ENCODE results near the gene PADI4.

The PADI4 gene, protein sequence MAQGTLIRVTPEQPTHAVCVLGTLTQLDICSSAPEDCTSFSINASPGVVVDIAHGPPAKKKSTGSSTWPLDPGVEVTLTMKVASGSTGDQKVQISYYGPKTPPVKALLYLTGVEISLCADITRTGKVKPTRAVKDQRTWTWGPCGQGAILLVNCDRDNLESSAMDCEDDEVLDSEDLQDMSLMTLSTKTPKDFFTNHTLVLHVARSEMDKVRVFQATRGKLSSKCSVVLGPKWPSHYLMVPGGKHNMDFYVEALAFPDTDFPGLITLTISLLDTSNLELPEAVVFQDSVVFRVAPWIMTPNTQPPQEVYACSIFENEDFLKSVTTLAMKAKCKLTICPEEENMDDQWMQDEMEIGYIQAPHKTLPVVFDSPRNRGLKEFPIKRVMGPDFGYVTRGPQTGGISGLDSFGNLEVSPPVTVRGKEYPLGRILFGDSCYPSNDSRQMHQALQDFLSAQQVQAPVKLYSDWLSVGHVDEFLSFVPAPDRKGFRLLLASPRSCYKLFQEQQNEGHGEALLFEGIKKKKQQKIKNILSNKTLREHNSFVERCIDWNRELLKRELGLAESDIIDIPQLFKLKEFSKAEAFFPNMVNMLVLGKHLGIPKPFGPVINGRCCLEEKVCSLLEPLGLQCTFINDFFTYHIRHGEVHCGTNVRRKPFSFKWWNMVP

GRCh38 chr1:17307946-17308345 is at the start of gene PADI4:
Gene PADI4 (plus strand): TSS chr1:17308197. CDS start chr1:17308223, 26 bp downstream.
- DNase-seq (ENCODE audit: extremely low read depth, low read depth), result no peak
- TF ChIP-seq, protein P1, sequence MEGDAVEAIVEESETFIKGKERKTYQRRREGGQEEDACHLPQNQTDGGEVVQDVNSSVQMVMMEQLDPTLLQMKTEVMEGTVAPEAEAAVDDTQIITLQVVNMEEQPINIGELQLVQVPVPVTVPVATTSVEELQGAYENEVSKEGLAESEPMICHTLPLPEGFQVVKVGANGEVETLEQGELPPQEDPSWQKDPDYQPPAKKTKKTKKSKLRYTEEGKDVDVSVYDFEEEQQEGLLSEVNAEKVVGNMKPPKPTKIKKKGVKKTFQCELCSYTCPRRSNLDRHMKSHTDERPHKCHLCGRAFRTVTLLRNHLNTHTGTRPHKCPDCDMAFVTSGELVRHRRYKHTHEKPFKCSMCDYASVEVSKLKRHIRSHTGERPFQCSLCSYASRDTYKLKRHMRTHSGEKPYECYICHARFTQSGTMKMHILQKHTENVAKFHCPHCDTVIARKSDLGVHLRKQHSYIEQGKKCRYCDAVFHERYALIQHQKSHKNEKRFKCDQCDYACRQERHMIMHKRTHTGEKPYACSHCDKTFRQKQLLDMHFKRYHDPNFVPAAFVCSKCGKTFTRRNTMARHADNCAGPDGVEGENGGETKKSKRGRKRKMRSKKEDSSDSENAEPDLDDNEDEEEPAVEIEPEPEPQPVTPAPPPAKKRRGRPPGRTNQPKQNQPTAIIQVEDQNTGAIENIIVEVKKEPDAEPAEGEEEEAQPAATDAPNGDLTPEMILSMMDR (IDR thresholded peaks at IDR 0.05; ENCODE audit: low read depth, low read length), result no peak

DNA sequence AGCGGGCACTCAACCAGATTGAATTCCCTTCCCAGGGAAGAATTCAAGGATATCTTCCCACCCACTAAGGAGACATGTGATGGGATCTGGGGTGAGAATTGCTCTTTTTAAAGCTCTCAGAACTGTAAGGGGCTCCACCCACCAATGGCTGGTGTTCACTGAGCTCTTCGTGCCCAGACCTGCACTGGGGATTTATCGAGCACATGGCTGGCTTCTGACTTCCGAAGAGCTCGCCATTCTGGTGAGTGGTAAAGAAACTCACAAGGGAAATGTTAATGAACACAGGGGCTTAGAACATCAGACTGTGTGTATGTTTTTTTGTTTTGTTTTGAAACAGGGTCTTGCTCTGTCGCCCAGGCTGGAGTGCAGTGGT is 49.3 kb upstream of the PADI4 start:
- no peak for DNase-seq (ENCODE audit: extremely low read depth, low read depth)
- TF ChIP-seq, protein P1 (IDR thresholded peaks at IDR 0.05; ENCODE audit: low read depth, low read length), result no peak

DNA sequence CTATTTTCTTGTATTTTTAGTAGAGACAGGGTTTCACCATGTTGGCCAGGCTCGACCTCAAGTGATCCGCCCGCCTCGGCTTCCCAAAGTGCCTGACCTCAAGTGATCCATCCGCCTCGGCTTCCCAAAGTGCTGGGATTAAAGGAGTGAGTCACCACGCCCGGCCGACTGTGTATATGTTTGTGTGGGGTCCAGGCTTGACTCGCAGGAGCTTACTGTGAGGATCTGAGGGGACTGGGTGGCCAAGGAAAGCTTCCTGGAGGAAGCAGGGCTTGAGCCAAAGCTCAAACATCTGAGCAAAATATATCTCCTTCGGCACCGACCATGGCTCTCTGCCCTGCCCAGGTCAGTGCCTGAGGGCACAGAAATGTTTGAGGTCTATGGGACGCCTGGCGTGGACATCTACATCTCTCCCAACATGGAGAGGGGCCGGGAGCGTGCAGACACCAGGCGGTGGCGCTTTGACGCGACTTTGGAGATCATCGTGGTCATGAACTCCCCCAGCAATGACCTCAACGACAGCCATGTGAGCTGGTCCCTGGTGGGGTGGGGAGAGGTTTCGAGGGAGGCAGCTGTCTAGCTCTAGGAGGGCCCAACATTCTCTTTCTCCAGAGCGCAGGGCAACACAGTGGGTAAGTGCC is 48.6 kb upstream of the PADI4 start:
- TF ChIP-seq, protein P1 (IDR thresholded peaks at IDR 0.05; ENCODE audit: low read depth, low read length), result no peak
- no peak for DNase-seq (ENCODE audit: extremely low read depth, low read depth)

DNA sequence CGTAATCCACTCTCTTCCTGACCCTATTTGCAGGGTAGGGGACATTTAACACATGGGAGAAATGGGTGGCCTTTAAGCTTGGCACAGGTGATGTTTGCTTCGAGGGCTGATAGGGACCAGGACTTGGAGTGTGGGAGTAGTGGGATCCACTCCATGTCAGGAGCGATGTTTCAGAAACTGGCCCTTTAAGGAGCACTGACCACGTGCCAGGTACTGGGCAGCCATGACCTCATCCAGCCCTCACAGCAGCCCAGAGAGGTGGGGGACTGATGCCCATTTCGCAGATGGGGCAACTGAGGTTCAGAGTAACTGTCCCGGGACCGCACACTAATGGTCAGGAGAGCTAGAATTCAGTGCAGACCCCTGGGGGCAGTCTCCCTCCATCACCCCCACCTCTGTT is 47.7 kb upstream of the PADI4 start:
- DNase-seq (ENCODE audit: extremely low read depth, low read depth), result no peak
- TF ChIP-seq, protein P1 (IDR thresholded peaks at IDR 0.05; ENCODE audit: low read depth, low read length), result no peak

DNA sequence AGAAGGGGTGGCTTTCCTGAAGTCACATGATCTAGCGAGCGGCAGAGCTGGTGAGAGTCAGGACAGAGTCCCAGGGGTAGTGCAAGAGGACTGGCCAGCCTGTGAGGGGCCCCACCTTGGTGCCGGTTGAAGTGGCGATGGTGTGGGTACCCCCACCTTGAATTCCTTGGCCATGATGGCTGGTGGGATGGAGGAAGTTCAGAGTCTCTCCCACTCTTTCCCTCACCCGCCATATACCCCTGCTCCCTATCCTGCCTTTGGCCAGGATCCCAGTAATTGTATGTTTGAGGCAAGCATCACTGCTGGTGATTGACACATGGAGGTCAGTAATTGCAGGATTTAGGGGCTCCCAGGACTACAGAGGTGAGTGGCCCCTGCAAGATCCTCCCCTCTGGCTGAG is 47.3 kb upstream of the PADI4 start:
- TF ChIP-seq, protein P1 (IDR thresholded peaks at IDR 0.05; ENCODE audit: low read depth, low read length), result no peak
- no peak for DNase-seq (ENCODE audit: extremely low read depth, low read depth)

GRCh38 chr1:17263936-17264335 is 44.1 kb upstream of the PADI4 start:
- DNase-seq (ENCODE audit: extremely low read depth, low read depth), result no peak
- TF ChIP-seq, protein P1 (IDR thresholded peaks at IDR 0.05; ENCODE audit: low read depth, low read length), result no peak

DNA sequence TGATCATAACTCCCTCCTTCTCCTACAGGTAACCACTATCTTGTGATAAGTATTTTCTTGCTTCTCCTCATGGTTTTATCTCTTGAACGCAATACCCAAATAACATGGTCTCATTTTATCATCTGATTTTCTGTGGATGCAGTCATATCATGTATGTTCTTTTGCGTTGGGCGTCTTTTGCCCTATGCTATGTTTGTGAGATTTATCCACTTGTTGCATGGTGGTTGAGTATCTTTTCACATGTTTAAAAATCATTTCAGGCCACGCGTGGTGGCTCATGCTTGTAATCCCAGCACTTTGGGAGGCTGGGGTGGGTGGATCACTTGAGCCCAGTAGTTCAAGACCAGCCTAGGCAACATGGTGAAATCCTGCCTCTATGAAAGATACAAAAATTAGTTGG is 43.5 kb upstream of the PADI4 start:
- no peak for DNase-seq (ENCODE audit: extremely low read depth, low read depth)
- TF ChIP-seq, protein P1 (IDR thresholded peaks at IDR 0.05; ENCODE audit: low read depth, low read length), result no peak
